Measurements from ENCODE around the gene SCARF2.
"Not testable (repeated sequence)": the region's sequence is repeated elsewhere in the genome, so short reads cannot be mapped to it uniquely, and the experiment has no call there.

Gene SCARF2

DNA sequence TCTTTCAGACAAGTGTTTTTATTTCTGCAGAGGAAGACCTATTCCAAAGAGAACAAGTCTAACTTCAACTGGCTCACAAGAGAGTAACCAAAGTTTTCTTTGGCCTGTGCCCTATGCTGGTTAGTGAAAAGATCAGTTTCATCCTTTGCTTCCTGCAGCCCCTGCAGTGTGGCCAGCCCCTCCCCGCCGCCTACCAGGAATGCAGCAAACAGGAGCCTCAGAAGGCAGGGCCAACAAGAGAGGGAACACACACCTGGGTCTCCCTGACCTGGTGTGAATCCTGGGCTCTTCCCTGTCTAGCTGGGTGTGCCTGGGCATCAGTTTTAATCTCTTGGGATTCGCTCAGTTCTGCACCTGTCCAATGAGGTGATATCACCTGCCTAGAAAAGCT, 21.5 kb upstream of the SCARF2 start:
- DNase-seq = no peak

DNA sequence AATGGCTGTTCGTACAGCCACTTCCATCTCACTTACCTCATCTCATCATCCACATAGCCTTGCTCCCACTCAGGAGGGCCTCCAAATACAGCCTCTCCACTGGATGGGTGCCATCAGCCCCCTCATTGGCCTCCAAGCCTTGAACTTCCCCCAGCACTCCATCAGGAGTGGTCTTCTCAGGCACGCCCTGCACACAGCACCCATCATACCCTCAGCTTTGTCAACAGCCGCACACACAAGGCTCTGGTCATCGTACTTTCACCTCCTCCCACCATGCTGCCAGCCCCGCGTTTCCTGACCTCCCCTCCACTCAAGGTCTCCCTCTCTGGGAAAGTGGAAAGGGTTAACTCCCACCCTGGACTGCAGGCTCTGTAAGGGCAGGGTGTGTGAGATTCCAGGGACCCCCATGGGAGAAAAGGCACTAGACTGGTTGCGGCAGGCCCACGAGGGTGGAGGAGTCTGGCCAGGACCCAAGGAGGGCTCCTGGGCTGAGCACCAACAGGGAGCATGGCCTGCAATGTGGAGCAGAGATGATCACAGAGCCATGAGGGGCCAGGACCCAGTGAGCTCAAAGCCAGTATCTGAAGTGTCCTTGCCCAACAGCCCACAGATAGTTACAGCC, 21.0 kb upstream of the SCARF2 start:
- DNase-seq = no peak

DNA sequence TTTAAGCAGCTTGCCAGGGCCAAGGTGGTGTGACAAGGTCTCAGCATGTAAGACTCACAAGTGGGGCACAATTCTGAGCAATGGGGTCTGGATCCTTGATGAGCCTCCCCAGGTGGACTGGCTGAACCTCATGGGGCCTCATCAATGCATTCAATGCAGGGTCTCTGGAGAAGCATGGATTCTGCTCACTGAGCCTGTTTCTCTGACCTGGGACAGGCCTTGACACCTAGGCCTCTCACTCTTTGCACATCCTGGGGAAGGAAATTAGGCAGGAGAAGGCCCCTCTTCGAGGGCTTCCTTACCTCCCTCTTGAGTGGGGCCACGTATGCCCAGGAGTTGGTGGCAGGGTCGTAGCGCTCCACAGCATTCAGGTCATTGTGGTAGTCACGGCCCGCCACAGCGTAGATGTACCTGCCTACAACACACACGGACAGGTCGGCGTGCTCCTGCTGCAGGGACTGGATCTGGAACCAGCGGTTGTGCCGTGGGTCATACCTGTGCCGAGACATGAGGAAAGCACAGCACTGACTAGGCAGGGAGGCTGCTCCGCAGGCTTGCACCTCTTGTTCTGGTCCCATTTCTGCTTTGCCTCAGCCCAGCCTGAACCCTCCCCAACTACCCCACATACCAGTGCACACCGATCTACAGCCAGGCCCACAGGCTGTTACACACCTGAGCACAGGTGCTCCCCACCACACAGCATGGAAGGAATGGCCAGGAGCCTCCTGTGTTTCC, 20.0 kb upstream of the SCARF2 start:
- no peak for DNase-seq

DNA sequence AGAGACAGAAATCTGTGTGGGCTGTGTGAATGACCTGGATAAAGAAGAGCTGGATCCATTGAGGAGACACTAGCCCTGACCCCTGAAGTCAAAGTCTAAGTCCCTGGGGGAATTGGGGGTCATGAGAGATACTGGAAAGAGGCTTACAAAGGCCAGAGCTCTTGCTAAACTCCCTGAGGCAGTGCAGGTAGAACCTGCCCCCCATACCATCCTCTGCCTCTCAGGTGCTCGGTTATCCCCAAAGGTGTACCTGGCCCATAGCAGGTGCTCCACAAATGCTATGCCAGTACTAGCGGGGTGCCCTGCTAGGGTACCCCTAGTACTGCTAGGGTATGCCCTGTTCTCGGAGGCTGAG, 19.1 kb upstream of the SCARF2 start:
- no peak for DNase-seq

DNA sequence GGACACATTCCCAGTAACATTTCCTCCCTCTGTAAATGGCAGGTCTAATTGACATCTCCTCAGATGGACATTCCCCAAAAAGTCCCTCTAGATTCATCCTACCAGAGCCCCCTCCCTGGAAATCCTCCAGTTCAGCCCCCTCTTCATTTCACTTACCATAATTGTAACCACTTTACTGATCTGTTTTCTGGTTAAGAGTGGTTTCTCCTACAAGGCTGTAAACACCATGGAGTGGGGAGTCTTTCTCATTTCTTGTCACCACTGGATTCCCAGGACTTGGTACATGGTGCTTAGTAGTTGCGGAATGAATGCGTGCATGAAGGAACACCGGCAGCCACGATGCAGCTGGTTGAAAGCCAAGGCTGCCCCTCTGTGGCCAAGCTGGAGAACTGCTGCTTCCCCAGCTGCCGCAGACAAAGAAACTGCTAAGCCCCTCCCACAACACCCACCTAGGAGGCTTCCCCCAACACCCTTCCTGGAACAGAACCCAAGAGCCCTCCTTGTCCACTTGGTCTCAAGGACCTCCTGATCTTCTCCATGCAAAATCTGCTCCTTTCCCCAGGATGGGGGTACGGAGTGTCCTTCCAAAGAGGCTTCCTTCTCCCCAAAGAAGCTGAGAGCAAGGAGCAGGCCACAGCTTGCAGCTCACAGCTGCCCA, 18.6 kb upstream of the SCARF2 start:
- DNase-seq = peak; percentile 74

DNA sequence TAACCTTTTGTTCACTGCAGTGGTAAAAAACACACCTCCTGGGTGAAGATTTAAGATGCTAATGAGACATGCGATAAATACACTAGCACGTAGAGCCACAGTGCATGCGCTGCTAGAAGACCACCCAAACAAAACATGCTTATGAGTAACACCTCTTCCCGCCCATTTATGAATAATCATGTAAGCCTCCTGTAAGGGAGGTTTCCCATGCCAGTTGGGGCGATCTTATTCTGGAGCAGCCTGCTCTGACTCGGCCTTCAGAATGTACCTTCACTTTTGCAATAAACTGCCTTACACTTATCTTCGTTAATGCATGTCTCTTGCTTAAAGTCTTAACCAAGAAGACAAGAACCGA, 18.1 kb upstream of the SCARF2 start:
- no peak for DNase-seq

DNA sequence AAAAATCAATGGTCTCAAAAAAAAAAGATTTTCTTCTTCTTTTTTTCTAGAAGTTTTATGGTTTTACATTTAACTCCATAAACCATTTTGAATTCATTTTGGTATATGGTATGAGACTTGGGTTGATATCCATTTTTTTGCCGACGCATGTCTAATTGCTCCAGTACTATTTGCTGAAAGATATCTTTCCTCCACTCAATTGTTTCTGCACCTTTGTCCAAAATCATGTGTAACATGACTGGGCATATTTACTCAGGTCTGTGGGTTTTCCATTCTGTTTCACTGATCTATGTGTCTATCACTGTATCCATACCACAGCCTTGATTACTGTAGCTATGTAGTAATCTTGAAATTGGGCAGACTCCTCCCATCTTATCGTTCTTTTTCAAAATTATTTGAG, 15.6 kb upstream of the SCARF2 start:
- DNase-seq = no peak

DNA sequence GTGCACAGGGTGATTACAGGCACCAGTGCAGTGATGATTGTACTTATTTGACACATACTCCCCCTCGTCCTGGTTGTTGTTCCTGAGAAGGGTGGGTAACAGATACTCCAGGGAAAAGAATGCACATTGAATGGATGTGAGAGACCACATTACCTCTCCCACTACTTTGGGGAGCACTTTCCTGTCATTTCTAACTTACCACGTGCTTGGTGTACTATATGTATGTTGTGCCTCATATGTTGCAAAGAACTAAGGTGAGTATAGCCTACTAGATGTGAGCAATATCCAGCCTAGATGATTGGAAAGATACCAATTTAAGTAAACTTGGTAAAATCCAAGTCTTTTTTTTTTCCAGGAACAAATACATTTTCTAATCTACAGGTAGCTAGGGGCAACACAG, 14.3 kb upstream of the SCARF2 start:
- no peak for DNase-seq

DNA sequence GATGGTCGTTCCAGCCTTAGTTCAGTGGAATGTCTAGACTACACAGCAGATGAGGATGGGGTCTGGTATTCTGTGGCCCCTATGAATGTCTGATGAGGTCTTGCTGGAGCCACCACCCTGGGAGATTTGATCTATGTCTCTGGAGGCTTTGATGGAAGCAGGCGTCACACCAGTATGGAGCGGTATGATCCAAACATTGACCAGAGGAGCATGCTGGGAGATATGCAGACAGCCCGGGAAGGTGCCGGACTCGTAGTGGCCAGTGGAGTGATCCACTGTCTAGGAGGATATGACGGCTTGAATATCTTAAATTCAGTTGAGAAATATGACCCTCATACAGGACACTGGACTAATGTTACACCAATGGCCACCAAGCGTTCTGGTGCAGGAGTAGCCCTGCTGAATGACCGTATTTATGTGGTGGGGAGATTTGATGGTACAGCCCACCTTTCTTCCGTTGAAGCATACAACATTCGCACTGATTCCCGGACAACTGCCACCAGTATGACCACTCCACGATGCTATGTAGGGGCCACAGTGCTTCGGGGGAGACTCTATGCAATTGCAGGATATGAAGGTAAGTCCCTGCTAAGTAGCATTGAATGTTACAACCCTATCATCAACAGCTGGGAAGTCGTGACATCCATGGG, 13.6 kb upstream of the SCARF2 start:
- DNase-seq = not testable (repeated sequence)

DNA sequence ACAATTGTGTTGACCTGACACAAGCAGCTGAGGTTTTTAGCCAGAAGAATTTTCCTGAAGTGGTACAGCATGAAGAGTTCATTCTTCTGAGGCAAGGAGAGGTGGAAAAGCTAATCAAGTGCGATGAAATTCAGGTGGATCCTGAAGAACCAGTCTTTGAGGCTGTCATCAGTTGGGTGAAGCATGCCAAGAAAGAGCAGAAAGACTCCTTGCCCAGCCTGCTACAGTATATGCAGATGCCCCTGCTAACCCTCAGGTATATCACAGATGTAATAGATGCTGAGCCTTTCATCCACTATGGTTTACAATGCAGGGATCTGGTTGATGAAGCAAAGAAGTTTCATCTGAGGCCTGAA, 12.9 kb upstream of the SCARF2 start:
- DNase-seq = no peak

DNA sequence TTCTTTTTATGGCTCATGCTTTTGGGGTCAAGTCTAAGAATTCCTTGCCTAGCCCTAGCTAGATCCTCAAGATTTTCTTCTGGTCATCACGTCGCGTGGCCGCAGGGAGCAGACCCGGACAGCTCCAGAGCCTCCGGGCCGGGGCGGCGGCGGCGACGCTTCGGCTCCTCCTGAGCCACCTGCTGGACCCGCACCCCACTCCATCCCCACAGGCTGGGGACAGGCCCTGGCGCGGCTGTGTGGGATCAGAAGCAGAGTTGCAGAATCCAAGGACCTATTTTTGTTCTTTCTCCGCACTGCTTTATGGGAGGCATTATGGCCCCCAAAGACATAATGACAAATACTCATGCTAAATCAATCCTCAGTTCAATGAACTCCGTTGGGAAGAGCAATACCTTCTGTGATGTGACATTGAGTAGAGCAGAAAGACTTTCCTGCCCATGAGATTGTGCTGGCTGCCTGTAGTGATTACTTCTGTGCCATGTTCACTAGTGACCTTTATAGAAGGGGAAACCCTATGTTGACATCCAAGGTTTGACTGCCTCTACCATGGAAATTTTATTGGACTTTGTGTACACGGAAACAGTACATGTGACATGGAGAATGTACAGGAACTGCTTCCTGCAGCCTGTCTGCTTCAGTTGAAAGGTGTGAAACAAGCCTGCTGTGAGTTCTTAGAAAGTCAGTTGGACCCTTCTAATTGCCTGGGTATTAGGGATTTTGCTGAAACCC, 12.4 kb upstream of the SCARF2 start:
- no peak for DNase-seq

DNA sequence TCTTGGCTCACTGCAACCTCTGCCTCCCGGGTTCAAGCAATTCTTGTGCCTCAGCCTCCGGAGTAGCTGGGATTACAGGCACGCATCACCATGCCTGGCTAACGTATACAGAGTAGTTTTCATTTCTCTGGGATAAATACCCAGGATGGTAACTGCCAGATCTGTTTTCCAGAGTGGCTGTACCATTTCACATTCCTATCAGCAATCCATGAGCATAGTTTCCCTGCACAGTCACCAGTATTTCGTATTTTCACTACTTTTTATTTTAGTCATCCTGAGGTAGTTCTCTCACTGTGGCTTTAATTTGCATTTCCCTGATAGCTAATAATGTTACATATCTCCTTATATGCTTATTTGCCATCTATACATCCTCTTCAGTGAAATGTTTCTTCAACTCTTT, 11.0 kb upstream of the SCARF2 start:
- DNase-seq = no peak

DNA sequence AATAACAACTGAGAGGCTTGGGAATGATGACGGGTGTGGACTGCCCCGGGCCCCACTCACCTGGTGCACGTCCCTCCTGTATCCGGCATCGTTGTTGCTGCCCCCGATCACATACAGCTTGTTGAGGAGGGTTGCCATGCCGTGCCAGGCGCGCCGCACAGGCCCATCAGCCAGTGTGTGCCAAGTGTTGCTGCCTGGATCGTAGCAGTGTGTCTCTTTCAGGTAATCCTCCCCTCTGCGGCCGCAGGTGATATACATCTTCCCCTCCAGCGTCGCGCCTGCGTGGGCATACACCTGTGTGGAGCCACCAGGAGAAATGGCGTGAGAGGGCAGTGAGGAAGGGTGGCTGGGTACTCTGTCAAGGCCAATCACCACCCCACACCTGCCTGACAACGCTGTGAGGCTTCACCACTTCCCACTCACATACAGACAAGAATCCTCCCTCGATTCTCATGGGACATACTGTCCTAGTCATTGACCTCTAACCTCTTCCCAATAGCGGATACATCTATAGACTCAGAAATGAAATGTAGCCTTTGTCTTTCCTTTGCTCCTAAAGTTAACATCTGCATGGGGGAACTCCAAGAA, 8.9 kb upstream of the SCARF2 start:
- no peak for DNase-seq

DNA sequence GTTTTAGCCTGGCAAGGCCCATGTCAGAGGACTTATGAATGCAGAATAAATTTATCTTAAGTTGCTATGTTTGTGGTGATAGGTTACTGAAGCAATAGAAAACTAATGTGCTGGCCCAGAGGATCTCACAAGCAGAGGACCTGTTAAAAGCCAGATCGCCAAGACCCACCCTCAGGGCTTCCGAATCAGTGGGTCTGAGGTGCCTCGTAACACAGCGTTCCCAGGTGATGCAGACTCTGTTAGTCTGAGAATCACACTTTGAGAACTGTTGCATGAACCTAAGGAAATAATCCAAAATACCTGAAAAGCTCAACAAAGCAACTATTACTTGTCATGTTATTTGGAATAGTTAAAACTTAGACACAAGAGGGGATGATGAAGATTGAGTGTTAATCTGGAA, 6.7 kb upstream of the SCARF2 start:
- DNase-seq = no peak

DNA sequence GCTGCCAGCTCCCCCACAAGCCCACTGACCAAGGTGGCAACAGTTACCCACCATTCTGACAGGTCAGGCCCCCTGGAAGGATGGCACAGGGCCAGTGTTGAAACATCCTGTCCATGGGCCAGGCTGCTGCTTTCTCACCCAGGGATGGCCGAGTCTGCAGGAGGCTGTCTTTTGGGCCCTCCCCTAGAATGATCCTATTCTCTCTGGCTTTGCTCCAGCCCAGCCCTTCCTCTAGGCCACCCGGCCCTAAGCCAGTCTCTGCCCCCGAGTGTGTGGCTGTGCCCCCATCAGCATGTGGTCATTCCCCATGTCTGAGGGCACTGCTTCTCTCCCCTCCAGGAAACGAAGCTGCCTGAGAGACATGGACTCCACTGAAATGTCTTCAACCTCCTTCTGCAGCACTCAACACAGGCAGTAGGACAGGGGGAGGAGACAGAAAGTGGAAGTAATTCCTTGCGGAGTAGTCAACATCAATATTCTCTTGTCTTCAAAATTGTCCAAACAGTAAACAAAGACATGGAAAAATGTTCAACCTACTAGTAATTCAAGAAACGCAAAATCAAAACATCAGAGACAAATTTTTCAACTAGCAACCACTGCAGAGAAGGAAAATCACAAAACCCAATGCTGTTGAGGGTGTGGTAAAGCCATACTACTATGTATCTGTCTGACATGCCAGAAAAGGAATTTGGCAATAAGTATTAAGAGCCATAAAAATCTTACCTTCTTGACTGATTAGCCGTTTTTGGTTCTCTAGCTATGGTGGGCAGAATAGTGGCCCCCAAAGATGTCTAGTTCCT, 5.1 kb upstream of the SCARF2 start:
- no peak for DNase-seq

DNA sequence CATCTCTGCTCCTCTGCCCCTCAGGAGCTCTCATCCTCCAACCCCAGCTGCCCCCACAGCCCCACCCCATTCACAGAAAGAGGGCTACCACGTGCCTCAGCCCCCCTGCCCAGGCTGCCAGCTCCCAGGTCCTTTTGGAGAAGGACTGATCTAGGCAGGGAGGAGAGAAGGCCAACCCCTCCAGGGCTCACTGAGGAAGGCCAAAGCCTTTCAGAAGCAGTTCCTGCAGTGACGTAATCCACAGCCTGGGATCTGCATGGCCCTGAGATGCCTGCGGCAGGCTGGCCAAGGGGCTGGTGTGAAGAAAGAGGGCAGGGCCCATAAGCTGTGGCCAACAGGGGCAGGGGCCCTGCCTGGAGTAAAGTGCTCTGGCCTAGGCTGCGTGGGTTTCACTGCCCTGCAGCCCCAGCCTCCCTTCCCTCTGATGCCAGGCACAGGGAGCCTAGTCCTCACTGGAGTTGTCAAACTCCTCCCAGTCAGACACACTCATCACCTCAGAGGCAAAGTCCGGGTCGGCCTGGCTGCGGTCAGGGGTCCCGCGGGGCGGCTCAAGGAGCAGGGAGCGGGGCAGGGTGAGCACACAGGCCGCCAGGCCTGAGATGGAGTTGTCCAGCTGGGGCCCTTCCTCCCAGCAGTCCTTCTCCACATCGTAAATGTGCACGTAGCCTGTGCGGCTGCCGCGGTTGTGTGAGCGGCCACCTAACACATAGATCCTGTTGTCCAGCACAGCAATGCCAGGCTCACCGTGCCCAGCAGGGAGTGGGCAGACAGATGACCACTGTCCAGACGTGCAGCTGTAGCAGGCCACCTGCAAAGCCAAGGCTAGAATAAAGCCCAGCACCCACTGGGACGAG, 4.2 kb upstream of the SCARF2 start:
- no peak for DNase-seq

DNA sequence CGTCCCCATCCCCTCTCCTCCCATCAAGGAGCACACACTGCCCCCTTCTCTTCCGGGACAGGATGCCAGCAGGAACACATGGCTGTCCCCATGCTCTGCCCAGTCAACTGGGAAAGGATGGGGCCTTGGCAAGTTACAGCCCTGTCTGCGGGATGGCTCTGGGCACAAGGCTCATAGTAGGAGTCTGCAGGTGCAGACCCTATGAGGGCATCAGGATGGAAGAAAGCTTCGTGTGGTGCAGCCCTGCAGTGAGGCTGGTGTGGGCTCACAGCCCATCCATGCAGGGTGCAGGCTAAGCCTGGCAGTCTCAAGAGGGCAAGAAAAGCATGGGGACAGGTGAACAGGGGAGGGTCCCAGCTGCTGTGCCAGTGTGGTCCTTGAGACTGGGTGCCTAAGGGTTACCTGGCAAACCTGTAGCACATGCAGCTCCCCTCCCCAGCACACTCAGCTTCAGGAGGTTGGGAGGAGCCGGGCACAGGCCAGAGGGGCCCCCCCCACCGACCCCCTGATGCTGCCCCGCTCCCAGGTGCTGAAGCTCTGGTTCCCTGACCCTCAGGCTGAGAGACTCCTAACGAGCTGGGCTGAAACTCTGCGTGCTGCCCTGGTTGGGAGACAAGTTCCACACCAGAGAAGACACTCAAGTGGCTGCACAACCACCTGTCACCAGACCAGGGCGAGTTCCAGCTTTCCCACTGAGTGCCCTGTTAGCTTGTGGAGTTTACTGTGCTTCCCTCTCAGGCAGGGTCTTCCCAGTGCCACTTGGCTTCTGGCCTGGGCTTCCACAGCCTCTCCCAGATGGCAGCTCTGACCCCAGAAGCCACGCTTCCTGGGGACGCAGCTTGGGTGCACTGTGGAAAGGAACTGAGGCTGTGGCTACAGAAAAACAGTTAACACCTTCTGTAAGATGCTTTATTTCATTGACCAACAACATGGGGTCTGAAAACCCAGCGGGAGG, 3.3 kb upstream of the SCARF2 start:
- no peak for DNase-seq

DNA sequence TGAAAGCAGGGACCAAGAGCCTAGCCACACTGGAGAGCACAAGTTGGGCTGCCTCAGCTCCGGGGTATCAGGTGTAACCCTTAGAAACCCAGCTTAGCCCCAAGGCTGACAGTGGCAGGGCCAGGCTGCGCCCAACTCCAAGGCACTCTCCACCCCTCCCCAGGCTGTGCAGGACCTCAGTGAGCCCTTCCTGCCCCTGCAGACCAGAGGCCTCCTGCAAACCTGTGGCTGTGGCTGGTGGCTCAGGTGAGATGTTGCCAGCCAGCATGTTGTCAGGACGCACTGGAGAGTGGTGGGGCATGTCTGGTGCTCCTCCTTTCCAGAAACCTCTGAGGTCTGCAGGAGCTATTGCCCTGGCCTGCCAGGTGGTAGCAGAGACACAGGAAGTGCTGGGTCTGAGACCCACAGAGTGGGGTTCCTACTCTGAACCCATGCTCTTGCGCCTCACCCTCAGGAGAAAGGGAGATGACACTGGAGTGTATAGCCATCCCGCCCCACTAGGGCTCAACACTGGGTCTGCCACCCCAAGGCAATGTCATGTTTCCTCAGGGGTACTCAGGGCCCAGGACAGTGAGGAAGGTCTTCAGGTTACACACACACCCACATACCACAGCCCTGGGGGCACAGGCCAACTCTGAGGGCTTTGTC, 2.4 kb upstream of the SCARF2 start:
- no peak for DNase-seq

DNA sequence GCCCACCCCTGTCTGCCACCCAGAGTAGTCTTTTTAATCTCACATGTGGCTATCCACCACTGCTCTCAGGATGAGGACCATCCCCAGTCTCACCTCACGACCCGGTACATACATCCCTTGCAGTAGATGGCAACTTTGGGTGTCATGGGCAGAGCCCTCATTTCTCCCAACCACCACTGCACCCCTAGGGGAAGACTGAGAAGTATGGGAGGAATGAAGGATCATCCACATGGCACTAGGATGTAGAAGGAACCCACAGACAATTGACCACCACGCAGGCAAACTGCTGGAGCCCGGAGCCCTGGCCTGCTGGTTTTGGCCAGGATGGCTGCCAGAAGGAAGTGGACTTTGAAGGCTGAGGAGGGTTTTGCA, 1.9 kb upstream of the SCARF2 start:
- no peak for DNase-seq

Data from NCI-H2171 (cell line).